DOHH2 (cell line): ENCODE results near the gene KCNQ1.

Experiments used
- H3F3A ChIP-seq: fragments of 200-600 bp; sonication (generic), shearing (Covaris generic); 2 replicates; pipeline ENCODE4 v1.6.0; 2016; ENCODE audit warnings: antibody characterized with exemption, mild to moderate bottlenecking; ENCODE audit not compliant: control insufficient read depth, insufficient read depth
- H3K27ac ChIP-seq: fragments of 200-600 bp; sonication (generic); 2 replicates; pipeline ENCODE4 v1.5.1; 2014; ENCODE audit warnings: low read depth, mild to moderate bottlenecking, low read length, moderate library complexity
- H3K27me3 ChIP-seq: fragments of 200-600 bp; sonication (generic); 2 replicates; pipeline ENCODE4 v1.6.1; 2014; ENCODE audit warnings: mild to moderate bottlenecking, low read length, mixed read lengths; ENCODE audit not compliant: control insufficient read depth
- H3K36me3 ChIP-seq: fragments of 200-600 bp; sonication (generic); 2 replicates; pipeline ENCODE4 v1.6.1; 2014; ENCODE audit warnings: mild to moderate bottlenecking, low read length, moderate library complexity, mixed read lengths; ENCODE audit not compliant: control insufficient read depth
- H3K4me1 ChIP-seq: fragments of 200-600 bp; sonication (generic); 2 replicates; pipeline ENCODE4 v1.6.1; 2014; ENCODE audit warnings: mild to moderate bottlenecking, low read length, mixed read lengths; ENCODE audit not compliant: control insufficient read depth
- H3K4me2 ChIP-seq: fragments of 200-600 bp; sonication (generic); 2 replicates; pipeline ENCODE4 v1.6.0; 2014; ENCODE audit warnings: mild to moderate bottlenecking, low read length, moderate library complexity
- H3K4me3 ChIP-seq: fragments of 200-600 bp; sonication (generic); 2 replicates; pipeline ENCODE4 v1.5.1; 2014; ENCODE audit warnings: mild to moderate bottlenecking, low read length, mixed read lengths
- H3K79me2 ChIP-seq: fragments of 200-600 bp; sonication (generic); 2 replicates; pipeline ENCODE4 v1.6.1; 2014; ENCODE audit warnings: mild to moderate bottlenecking, low read length, mixed read lengths; ENCODE audit not compliant: control insufficient read depth
- H3K9me2 ChIP-seq: fragments of 200-600 bp; sonication (generic); replicated peaks from 2 replicates; pipeline ENCODE4 v1.6.1; 2014; ENCODE audit warnings: mild to moderate bottlenecking, low read length, mixed read lengths; ENCODE audit not compliant: control insufficient read depth
- H3K9me3 ChIP-seq: fragments of 200-600 bp; sonication (generic); 2 replicates; pipeline ENCODE4 v1.6.1; 2014; ENCODE audit warnings: antibody characterized with exemption, low read length, mixed read lengths; ENCODE audit not compliant: control insufficient read depth, insufficient read depth
- H4K20me1 ChIP-seq: fragments of 200-600 bp; sonication (generic); 2 replicates; pipeline ENCODE4 v1.6.0; 2014; ENCODE audit warnings: low read depth, mild to moderate bottlenecking, antibody characterized with exemption, low read length, moderate library complexity; ENCODE audit not compliant: control insufficient read depth, insufficient read depth
- CTCF ChIP-seq: fragments of 200-600 bp; sonication (generic); IDR thresholded peaks from one replicate; pipeline ENCODE4 v1.5.1; 2014; ENCODE audit warnings: antibody characterized with exemption, mild to moderate bottlenecking, low read depth, low read length; ENCODE audit not compliant: poor library complexity, severe bottlenecking
- EZH2phosphoT487 ChIP-seq: fragments of 200-600 bp; sonication (generic); IDR thresholded peaks from 2 replicates; pipeline ENCODE4 v1.6.1; 2017; ENCODE audit warnings: borderline replicate concordance, mild to moderate bottlenecking, antibody characterized with exemption, low read length, moderate library complexity, mixed read lengths

KCNQ1 gene

GRCh38 chr11:2729841-2730240 lies 285.0 kb downstream of the KCNQ1 start:
- Histone ChIP-seq H3K4me1 (no peaks in the 10 kb centered on the region), H3K27ac (no peak overlapping the region), H3K79me2 (no peaks in the 10 kb centered on the region), H3K4me2 (no peak overlapping the region), H3K4me3 (no peak overlapping the region), H3K9me3 (no peaks in the 10 kb centered on the region), H3F3A (no peaks in the 10 kb centered on the region), H3K27me3 (no peaks in the 10 kb centered on the region), H3K9me2 (no peaks in the 10 kb centered on the region), H4K20me1 (no peaks in the 10 kb centered on the region), H3K36me3 (no peaks in the 10 kb centered on the region)
- TF ChIP-seq CTCF (no peak), EZH2phosphoT487 (no peak)

- Histone ChIP-seq H3K36me3 (no peaks in the 10 kb centered on the region), H3K27me3 (no peaks in the 10 kb centered on the region), H3K4me3 (no peak overlapping the region), H4K20me1 (no peaks in the 10 kb centered on the region), H3K79me2 (no peaks in the 10 kb centered on the region), H3K4me1 (no peaks in the 10 kb centered on the region), H3K9me2 (no peaks in the 10 kb centered on the region), H3F3A (no peaks in the 10 kb centered on the region), H3K9me3 (no peaks in the 10 kb centered on the region), H3K27ac (no peak overlapping the region), H3K4me2 (no peak overlapping the region)
- TF ChIP-seq CTCF (no peak), EZH2phosphoT487 (no peak)
Observed at GRCh38 chr11:2730272-2731129, 285.7 kb downstream of the KCNQ1 start.

DNA sequence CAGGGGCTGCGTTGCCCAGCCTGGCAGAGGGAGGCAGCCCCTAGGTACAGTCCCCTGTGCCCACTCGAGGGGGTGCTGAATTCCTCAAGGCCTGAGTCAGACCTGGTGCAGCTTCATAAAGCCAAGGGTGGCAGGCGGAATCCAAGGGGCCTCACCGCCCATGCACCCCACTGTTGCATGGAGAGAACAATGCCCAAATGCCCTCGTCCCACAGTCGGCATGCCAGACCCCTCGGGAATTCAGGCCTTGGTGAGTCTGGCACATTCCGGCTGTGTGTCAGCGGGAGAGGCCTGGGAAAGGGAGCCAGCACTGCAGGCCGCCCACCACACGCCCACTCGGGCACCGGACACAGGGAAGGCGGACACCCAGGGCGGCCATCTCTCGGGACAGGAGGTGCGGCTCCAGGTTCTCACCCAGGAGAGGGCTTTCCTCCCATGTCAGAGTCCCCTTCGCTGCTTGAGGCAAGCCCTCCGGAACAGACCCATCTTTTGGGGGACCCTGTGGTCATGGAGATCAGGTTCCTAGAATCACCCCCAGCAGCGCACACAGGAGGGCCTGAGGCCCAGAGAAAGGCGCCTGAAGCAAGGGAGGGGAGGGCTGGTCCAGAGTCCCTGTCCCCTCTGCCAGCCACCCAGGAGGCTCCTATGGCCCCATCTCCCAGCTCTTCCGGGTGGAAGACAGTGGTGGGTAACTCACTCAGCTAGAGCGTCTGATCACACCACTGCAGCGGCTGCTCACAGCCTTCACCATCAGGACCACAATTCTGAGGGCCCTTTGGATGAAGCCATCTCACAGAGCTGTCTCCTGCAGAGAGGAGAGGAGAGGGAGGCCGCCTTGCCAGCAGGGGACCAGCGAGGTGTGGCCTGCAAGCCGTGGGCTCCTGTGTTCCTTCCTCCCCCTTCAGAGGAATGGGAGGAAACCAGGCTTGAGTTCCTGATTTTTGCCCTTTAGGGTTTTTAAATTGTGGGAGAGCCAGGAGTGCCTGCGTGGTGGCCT lies 286.6 kb downstream of the KCNQ1 start:
- no peaks in the 10 kb centered on the region for H3K9me2 ChIP-seq
- no peaks in the 10 kb centered on the region for H3K36me3 ChIP-seq
- H3K27me3 ChIP-seq = no peaks in the 10 kb centered on the region
- no peaks in the 10 kb centered on the region for H3K4me1 ChIP-seq
- no peaks in the 10 kb centered on the region for H4K20me1 ChIP-seq
- H3F3A ChIP-seq = no peaks in the 10 kb centered on the region
- no peaks in the 10 kb centered on the region for H3K9me3 ChIP-seq
- TF ChIP-seq CTCF (no peak), EZH2phosphoT487 (no peak)
- H3K27ac ChIP-seq = no peak overlapping the region
- H3K79me2 ChIP-seq = no peaks in the 10 kb centered on the region
- no peak overlapping the region for H3K4me2 ChIP-seq
- H3K4me3 ChIP-seq = no peak overlapping the region
